ENCODE measurements around the gene ACSF3. TPM values are rescaled to one million over a fixed set of nuclear protein-coding genes. Genes with fewer than 3 reads are reported as not detected.

The ACSF3 gene
- total RNA-seq, 1 donor from 2014 or later: 41.1 TPM

- intact Hi-C loops (cut with DNase I): no loop called here
- DNase-seq (ENCODE audit: low spot score) (peak; percentile 56), ATAC-seq (no peak)
Measured at GRCh38 chr16:89200124-89200849, 106.6 kb downstream of the ACSF3 start, which contains the start of gene SLC22A31. Gene SLC22A31 (minus strand): TSS chr16:89200537. CDS start chr16:89200501, 36 bp downstream.

- ATAC-seq (no peak), DNase-seq (ENCODE audit: low spot score) (no peak)
- intact Hi-C loops (cut with DNase I): no loop called here
Measured at GRCh38 chr16:89200850-89201411, 107.3 kb downstream of the ACSF3 start.

DNA sequence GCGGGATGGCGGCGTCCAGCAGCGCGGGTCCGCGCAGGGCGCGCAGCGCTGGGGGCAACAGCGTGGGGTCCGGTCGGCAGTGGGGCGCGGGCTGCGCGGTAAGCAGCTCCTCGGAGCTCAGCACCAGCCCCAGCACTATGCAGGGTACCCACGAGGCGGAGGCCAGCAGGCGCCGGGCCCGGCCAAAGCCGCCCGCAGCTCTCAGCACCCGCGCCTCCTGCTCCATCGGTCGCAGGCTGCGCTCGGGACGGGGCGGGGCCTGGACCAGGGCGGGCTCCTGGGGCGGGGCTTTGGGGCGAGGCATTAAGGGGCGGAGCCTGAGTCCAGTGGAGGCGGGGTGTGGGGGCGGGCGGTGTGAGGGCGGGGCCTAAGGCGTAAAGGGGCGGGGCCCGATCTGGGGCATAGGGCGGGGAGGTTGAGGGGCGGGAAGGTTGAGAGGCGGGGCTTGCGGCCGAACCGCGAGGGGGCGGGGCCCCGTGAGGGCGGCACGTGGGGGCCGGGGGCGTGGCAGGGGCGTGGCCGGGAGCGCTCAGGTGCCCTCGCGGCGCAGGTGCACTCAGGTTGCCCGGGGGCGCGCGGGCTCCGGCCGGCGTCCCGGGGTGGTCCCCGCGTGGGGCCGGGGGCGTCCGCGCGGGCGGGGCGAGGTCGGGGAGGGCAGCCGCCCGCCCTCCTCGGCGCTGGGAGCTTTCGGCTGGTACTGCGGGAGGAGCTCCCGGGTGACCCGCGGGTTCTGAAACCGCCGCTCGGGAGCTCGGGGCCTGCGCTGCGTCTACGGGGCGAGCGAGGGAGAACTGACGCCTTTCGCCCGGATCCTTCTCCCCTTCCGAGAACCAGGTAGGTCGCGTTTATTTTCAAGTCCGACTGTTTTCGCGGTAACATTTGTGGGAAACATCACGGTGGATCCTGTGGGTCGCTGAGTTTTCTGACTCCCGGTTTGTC lies 108.1 kb downstream of the ACSF3 start:
- intact Hi-C loops (cut with DNase I): no loop called here
- DNase-seq (ENCODE audit: low spot score): peak; percentile 85
- ATAC-seq: peak; percentile 92

DNA sequence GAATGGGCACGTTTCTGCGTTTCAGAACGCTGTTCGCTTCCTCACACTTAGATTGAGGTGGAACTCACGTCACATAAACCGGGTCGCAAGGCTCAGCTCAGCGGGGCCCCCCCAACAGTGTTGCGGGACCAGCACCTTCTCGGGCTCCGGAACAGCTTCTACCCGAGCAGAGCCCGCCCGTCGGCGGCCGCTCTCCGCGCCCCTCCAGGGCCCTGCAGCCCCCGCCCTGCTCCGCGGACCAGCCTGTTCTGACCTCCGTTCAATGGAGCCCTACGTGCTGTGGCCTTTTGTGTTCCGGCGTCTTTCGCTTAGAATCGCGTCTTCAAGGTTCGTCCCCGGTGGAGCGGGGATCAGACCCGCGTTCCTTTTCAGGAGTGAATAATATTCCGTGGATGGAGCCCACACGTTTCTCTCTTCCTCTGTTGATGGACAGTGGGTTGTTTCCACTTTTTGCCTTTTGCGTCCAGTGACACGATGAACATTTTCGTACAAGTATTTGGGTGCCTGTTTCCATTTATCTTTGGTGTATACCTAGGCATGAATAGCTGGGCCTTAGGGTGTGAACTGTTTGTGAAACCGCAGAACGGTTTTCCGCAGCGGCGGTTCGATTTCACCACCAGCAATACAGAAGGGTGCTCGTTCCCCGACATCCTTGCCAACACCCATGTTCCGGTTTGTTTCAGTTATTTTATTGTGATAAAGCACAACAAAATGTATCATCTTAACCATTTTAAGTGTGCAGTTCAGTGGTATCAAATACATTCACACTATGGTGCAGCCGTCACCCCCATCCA lies 109.0 kb downstream of the ACSF3 start:
- ATAC-seq: no peak
- intact Hi-C loops (cut with DNase I): no loop called here
- no peak for DNase-seq (ENCODE audit: low spot score)

Other genes starting within 250 kb of the ACSF3 start
- 41.1 TPM for gene GALNS, start 236.9 kb upstream of the ACSF3 start, total RNA-seq
- 41.2 TPM for gene TRAPPC2L, start 236.7 kb upstream of the ACSF3 start, total RNA-seq
- not detected for gene PABPN1L, start 227.2 kb upstream of the ACSF3 start, total RNA-seq
- gene CBFA2T3, start 116.6 kb upstream of the ACSF3 start, total RNA-seq: 8.2 TPM
- gene CDH15, start 77.9 kb downstream of the ACSF3 start, total RNA-seq: 1.2 TPM
- 0.98 TPM for gene SLC22A31, start 106.7 kb downstream of the ACSF3 start, total RNA-seq
- 9.8 TPM for gene ZNF778, start 123.9 kb downstream of the ACSF3 start, total RNA-seq

Measured in sciatic nerve (tissue), 2 donors.